IPS DF 4.7 (cell line): ENCODE measurements around the gene VASP.

Experiments used
- DNase-seq: peaks from one replicate; pipeline ENCODE4 v3.0.0-alpha.2; 2013; ENCODE audit warnings: low spot score; ENCODE audit errors: extremely low read depth

Gene VASP

GRCh38 chr19:45506989-45507871 lies at the start of gene VASP:
TSS of gene VASP (plus strand) at chr19:45507479. CDS start at chr19:45507772, 293 bp downstream.
- DNase-seq: no peak

GRCh38 chr19:45457776-45458175 lies 49.5 kb upstream of the VASP start:
- no peak for DNase-seq

GRCh38 chr19:45460807-45461347 lies 46.4 kb upstream of the VASP start:
- no peak for DNase-seq

- no peak for DNase-seq
Observed at GRCh38 chr19:45462174-45462573, 45.1 kb upstream of the VASP start.

GRCh38 chr19:45463241-45463640 lies 44.0 kb upstream of the VASP start:
- DNase-seq: no peak

GRCh38 chr19:45464274-45464673 lies 43.0 kb upstream of the VASP start:
- DNase-seq: no peak

GRCh38 chr19:45464852-45465441 lies 42.3 kb upstream of the VASP start:
- DNase-seq: no peak

GRCh38 chr19:45467115-45467455 lies 40.2 kb upstream of the VASP start:
- no peak for DNase-seq

GRCh38 chr19:45467456-45468158 lies 39.7 kb upstream of the VASP start, which contains the start of gene FOSB:
TSS of gene FOSB (plus strand) at chr19:45467996. CDS start at chr19:45468587, 591 bp downstream.
- DNase-seq: no peak

- DNase-seq: no peak
Observed at GRCh38 chr19:45468159-45468651, 39.1 kb upstream of the VASP start.

- no peak for DNase-seq
Observed at GRCh38 chr19:45468803-45469131, 38.5 kb upstream of the VASP start.

- DNase-seq: no peak
Observed at GRCh38 chr19:45469132-45469944, 37.9 kb upstream of the VASP start.

- no peak for DNase-seq
Observed at GRCh38 chr19:45469945-45470761, 37.1 kb upstream of the VASP start.

GRCh38 chr19:45470762-45471081 lies 36.6 kb upstream of the VASP start:
- no peak for DNase-seq

GRCh38 chr19:45471111-45471930 lies 36.0 kb upstream of the VASP start:
- no peak for DNase-seq

GRCh38 chr19:45471931-45472562 lies 35.2 kb upstream of the VASP start:
- DNase-seq: no peak

- DNase-seq: no peak
Observed at GRCh38 chr19:45472563-45473366, 34.5 kb upstream of the VASP start.

- DNase-seq: no peak
Observed at GRCh38 chr19:45473367-45473681, 34.0 kb upstream of the VASP start.
